CD14-positive monocyte (primary cell): ENCODE measurements around the gene ZNF48. TPM values are rescaled to one million over a fixed set of nuclear protein-coding genes. Genes with fewer than 3 reads are reported as not detected.

Source experiments
- DNase-seq, 3 donors: peaks; one replicate each; pipeline ENCODE4 v3.0.0-alpha.2; 2011 to 2022
- H2AFZ ChIP-seq: 2 replicates; pipeline ENCODE4 v1.6.0; 2012; ENCODE audit warnings: mild to moderate bottlenecking, low read depth, low read length, inconsistent platforms; ENCODE audit not compliant: insufficient read depth, poor library complexity, severe bottlenecking
- H3K27ac ChIP-seq, 2 donors: 1 replicate in 1 of 2; 2 replicates in 1 of 2; pipeline ENCODE4 v1.5.1; 2012 to 2013; ENCODE audit warnings: low read length in 2 of 2, control low read depth in 1 of 2, inconsistent platforms in 1 of 2, low read depth in 1 of 2, mild to moderate bottlenecking in 1 of 2
- H3K27me3 ChIP-seq, 2 donors: one replicate each; pipeline versions ENCODE4 v1.6.0 to v1.6.1; 2011 to 2013; ENCODE audit warnings: low read length in 2 of 2; ENCODE audit not compliant: control insufficient read depth in 2 of 2, insufficient read depth in 2 of 2
- H3K36me3 ChIP-seq, 2 donors: replicated peaks in 1 of 2; 1 replicate in 1 of 2; 2 replicates in 1 of 2; pipeline versions ENCODE4 v1.5.1 to v1.6.1; 2012 to 2013; ENCODE audit warnings: low read length in 2 of 2, control low read depth in 1 of 2, inconsistent platforms in 1 of 2, mild to moderate bottlenecking in 1 of 2; ENCODE audit not compliant: insufficient read depth in 2 of 2, control insufficient read depth in 1 of 2
- H3K4me1 ChIP-seq, 2 donors: 1 replicate in 1 of 2; 2 replicates in 1 of 2; pipeline versions ENCODE4 v1.5.1 to v1.6.1; 2012 to 2013; ENCODE audit warnings: low read length in 2 of 2, control low read depth in 1 of 2, inconsistent platforms in 1 of 2, mild to moderate bottlenecking in 1 of 2, moderate library complexity in 1 of 2; ENCODE audit not compliant: insufficient read depth in 2 of 2, control insufficient read depth in 1 of 2
- H3K4me2 ChIP-seq: replicated peaks from 2 replicates; pipeline ENCODE3; 2012; ENCODE audit warnings: low read length, moderate library complexity, mild to moderate bottlenecking; ENCODE audit not compliant: poor library complexity, severe bottlenecking; ENCODE audit errors: extremely low read depth
- H3K4me3 ChIP-seq, 3 experiments: fragments of 200-600 bp in 1 of 3; sonication (generic) in 1 of 3; replicated peaks in 1 of 3; 1 replicate in 2 of 3; 2 replicates in 1 of 3; pipeline ENCODE4 v1.5.1; 2011 to 2013; ENCODE audit warnings: low read length in 3 of 3, mild to moderate bottlenecking in 3 of 3, control low read depth in 2 of 3, low read depth in 2 of 3, inconsistent platforms in 1 of 3, moderate library complexity in 1 of 3
- H3K79me2 ChIP-seq: 2 replicates; pipeline ENCODE4 v1.6.0; 2012; ENCODE audit warnings: mild to moderate bottlenecking, control low read depth, inconsistent platforms, low read length, moderate library complexity; ENCODE audit not compliant: insufficient read depth
- H3K9ac ChIP-seq: 2 replicates; pipeline ENCODE4 v1.6.0; 2017; ENCODE audit warnings: low read length, mild to moderate bottlenecking; ENCODE audit not compliant: insufficient read depth, poor library complexity, severe bottlenecking
- H3K9me3 ChIP-seq, 2 donors: replicated peaks in 1 of 2; 1 replicate in 1 of 2; 2 replicates in 1 of 2; pipeline versions ENCODE4 v1.5.1 to v1.6.1; 2012 to 2013; ENCODE audit warnings: low read length in 2 of 2, control low read depth in 1 of 2; ENCODE audit not compliant: control insufficient read depth in 1 of 2, insufficient read depth in 1 of 2
- H4K20me1 ChIP-seq: 2 replicates; pipeline ENCODE4 v1.6.0; 2012; ENCODE audit warnings: mild to moderate bottlenecking, low read length, control low read depth, moderate library complexity; ENCODE audit not compliant: insufficient read depth
- H3K27ac Mint-ChIP-seq, 7 donors: one replicate each; pipeline ENCODE4 v1.8.0; 2020; ENCODE audit warnings: mild to moderate bottlenecking in 7 of 7, mixed read lengths in 7 of 7, moderate library complexity in 6 of 7, inconsistent platforms in 2 of 7
- H3K27me3 Mint-ChIP-seq, 3 donors: one replicate each; pipeline ENCODE4 v1.8.0; 2021 to 2022; ENCODE audit warnings: low read depth in 3 of 3, mild to moderate bottlenecking in 3 of 3, mixed read lengths in 3 of 3, moderate library complexity in 3 of 3, inconsistent platforms in 1 of 3
- H3K36me3 Mint-ChIP-seq, 2 donors: one replicate each; pipeline ENCODE4 v1.8.0; 2020; ENCODE audit warnings: mixed read lengths in 2 of 2, inconsistent platforms in 1 of 2, mild to moderate bottlenecking in 1 of 2
- H3K4me1 Mint-ChIP-seq: one replicate; pipeline ENCODE4 v1.8.0; 2020; ENCODE audit warnings: mild to moderate bottlenecking, mixed read lengths
- H3K4me3 Mint-ChIP-seq, 2 donors: one replicate each; pipeline ENCODE4 v1.8.0; 2020; ENCODE audit warnings: mild to moderate bottlenecking in 2 of 2, mixed read lengths in 2 of 2, moderate library complexity in 1 of 2
- H3K9me3 Mint-ChIP-seq, 7 donors: one replicate each; pipeline ENCODE4 v1.8.0; 2020 to 2022; ENCODE audit warnings: mixed read lengths in 7 of 7, mild to moderate bottlenecking in 6 of 7, moderate library complexity in 6 of 7, inconsistent platforms in 2 of 7
- WGBS: methylation state at CpG from one replicate; pipeline ENCODE4 v1.1.5; 2013; ENCODE audit warnings: missing lambda C conversion rate; ENCODE audit not compliant: insufficient coverage; 5-methylcytosine and 5-hydroxymethylcytosine counted together
- intact Hi-C, 2 donors: fragments of 100-400 bp; cut with micrococcal nuclease; formaldehyde crosslinking; loops; one replicate each; pipeline versions ENCODE4 v1.15.0 to v1.15.1; 2023
- polyA plus RNA-seq, 3 donors: library from polyadenylated mRNA; depleted of rRNA in 1 of 3; unstranded in 2 of 3; stranded (reverse) in 1 of 3; fragments of 300-500 nt in 2 of 3; fragments of >200 nt in 1 of 3; fragmentation: Illumina TruSeq in 2 of 3; gene quantifications; 1 replicate in 2 of 3; 2 replicates in 1 of 3; pipeline ENCODE4 v1.2.3, GENCODE V29; 2012 to 2021
- TF ChIP-seq, protein P1 (sequence below): fragments of 200-600 bp; IDR thresholded peaks from one replicate; pipeline ENCODE4 v1.8.0; 2022; ENCODE audit warnings: antibody characterized with exemption, mild to moderate bottlenecking

Gene ZNF48
- polyA plus RNA-seq, 3 donors: 0.67 to 1.4 (median 0.93) TPM

DNA sequence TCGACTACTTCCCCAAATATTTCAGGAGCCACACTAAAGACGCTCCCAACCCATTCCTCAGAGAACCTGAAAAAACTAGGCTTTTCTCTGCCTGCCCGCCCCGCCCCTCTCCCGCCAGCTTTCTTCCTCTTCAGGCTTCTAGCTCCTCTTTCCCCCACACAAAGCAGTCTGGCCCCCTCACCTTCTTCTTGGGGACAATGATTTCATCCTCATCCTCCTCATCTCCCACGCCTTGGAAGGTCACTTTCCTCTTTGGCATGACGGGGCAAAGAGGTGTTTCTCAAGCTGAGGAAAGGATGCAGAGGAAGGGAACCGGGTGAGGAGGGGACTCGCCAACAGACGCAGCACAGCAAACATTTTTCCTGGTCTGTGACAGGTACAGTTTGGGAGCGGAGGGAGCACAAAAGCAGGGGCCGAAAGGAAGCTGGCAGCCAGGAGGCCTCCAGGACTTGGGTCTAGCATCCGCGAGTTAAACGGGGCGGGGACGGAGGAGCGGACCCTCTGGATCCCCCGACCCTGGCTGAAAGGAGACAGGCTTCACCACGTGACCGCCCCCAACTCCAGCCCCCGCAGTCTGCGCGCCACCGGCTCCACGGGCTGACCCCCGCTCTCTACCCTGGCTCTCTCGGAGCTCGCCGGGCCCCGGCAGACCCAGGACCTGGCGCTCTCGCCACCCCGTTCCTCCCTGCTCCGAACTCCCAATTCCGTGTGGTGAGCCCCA, 40.6 kb upstream of the ZNF48 start:
- no peaks in the 10 kb centered on the region for H3K9me3 Mint-ChIP-seq
- H3K4me3 Mint-ChIP-seq: peak overlapping the region; percentile 97
- peaks cover 26 to 36% of the 10 kb centered on the region in 2 donors for H3K4me1 ChIP-seq
- H3K4me2 ChIP-seq: peak overlapping the region; percentile 100
- H3K27ac ChIP-seq: peak overlapping the region; percentile 94 to 99
- peaks cover 70% of the 10 kb centered on the region for H4K20me1 ChIP-seq
- peaks cover 61 to 72% of the 10 kb centered on the region in 2 donors for H3K36me3 ChIP-seq
- peaks cover 59 to 69% of the 10 kb centered on the region in 2 donors for H3K36me3 Mint-ChIP-seq
- DNase-seq: peak in 1 of 3 donors; percentile 50
- intact Hi-C loops: loop anchor here (2.0 to 10.0 kb wide), 2 partner anchors 16 to 50 kb away; partner anchors contain the start of genes TBC1D10B (in 1 of the 2) and ZNF771 (in 1 of the 2)
- under 1% methylated on average over 34 of the region's 36 CpGs for WGBS
- H3K27me3 ChIP-seq: no peaks in the 10 kb centered on the region
- H3K9me3 ChIP-seq: no peaks in the 10 kb centered on the region
- H3K9ac ChIP-seq: peak overlapping the region; percentile 88
- H3K79me2 ChIP-seq: peaks cover 55% of the 10 kb centered on the region
- peaks cover 0 to 1% (median 0%) of the 10 kb centered on the region in 3 donors for H3K27me3 Mint-ChIP-seq
- H3K4me3 ChIP-seq: peak overlapping the region; percentile 82 to 100 (median 96)
- H2AFZ ChIP-seq: peak overlapping the region; percentile 81
- H3K4me1 Mint-ChIP-seq: peaks cover 37% of the 10 kb centered on the region
- peak overlapping the region; percentile 97 to 100 (median 99) for H3K27ac Mint-ChIP-seq
- TF ChIP-seq, protein P1, sequence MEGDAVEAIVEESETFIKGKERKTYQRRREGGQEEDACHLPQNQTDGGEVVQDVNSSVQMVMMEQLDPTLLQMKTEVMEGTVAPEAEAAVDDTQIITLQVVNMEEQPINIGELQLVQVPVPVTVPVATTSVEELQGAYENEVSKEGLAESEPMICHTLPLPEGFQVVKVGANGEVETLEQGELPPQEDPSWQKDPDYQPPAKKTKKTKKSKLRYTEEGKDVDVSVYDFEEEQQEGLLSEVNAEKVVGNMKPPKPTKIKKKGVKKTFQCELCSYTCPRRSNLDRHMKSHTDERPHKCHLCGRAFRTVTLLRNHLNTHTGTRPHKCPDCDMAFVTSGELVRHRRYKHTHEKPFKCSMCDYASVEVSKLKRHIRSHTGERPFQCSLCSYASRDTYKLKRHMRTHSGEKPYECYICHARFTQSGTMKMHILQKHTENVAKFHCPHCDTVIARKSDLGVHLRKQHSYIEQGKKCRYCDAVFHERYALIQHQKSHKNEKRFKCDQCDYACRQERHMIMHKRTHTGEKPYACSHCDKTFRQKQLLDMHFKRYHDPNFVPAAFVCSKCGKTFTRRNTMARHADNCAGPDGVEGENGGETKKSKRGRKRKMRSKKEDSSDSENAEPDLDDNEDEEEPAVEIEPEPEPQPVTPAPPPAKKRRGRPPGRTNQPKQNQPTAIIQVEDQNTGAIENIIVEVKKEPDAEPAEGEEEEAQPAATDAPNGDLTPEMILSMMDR: no peak

DNA sequence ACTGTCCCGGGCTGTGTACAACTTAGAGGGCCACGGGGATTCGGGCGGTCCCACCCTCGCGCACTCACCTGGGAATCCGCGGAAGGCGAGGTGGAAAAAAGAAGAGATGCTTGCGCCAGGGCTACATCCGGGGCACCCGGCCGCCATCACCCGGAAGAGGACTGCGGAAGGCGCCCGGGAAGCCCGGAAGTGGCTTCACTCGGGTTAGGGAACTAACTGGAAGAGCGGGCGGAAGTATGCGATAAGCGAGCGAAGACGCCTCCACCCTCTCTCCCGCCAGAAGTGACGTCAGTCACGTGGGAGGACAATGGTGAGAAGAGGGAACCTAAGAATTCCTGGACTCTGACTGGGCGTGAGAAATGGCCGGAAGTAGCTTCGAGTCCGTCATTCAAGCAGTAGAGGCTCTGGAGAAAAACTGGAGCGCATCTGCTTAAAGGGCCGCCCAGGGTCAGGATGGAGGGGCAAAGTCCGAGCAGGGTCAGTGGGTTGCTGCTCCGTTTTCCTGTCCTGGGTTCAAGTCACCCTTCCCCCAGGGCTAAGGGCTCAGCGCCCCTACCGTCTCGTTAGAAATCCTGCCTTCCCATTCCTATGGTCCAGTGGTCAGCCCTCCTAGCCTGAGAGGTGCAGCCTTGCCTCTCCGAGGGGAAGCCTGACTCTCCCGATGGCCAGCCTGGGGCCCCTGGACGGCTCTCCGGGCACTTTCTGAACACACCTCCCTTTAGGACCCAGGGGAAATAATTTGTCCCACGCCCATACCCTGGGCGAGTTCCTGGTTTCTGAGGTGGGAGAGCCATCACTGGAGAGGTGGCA, 39.9 kb upstream of the ZNF48 start, which contains the start of gene CD2BP2:
Gene CD2BP2 (minus strand): TSS at position 165 of the 810 bp plus-strand sequence. CDS start 627 bp downstream, outside the sequence.
- no peaks in the 10 kb centered on the region for H3K9me3 ChIP-seq
- Mint-ChIP-seq H3K4me1 (peaks cover 33% of the 10 kb centered on the region), H3K9me3 (no peaks in the 10 kb centered on the region), H3K27ac (peak within 1 kb of the TSS; percentile 97 to 100 (median 99)), H3K4me3 (peak within 1 kb of the TSS; percentile 97 to 99), H3K27me3 (peaks cover 0 to 1% (median 0%) of the 10 kb centered on the region in 3 donors), H3K36me3 (peaks cover 61 to 72% of the 10 kb centered on the region in 2 donors)
- H3K4me1 ChIP-seq: peaks cover 26 to 36% of the 10 kb centered on the region in 2 donors
- peaks cover 62% of the 10 kb centered on the region for H3K79me2 ChIP-seq
- intact Hi-C loops: loop anchor here (2.0 to 10.0 kb wide), 2 partner anchors 15 to 49 kb away; partner anchors contain the start of genes TBC1D10B (in 1 of the 2) and ZNF771 (in 1 of the 2)
- H3K36me3 ChIP-seq: peaks cover 69 to 74% of the 10 kb centered on the region in 2 donors
- H3K27me3 ChIP-seq: no peaks in the 10 kb centered on the region
- under 1% methylated on average over 36 of the region's 45 CpGs for WGBS
- peak within 1 kb of the TSS; percentile 82 to 100 (median 96) for H3K4me3 ChIP-seq
- DNase-seq: peak; percentile 99 to 100 (median 100)
- H4K20me1 ChIP-seq: peaks cover 77% of the 10 kb centered on the region
- peak within 1 kb of the TSS; percentile 94 to 99 for H3K27ac ChIP-seq
- peak within 1 kb of the TSS; percentile 81 for H2AFZ ChIP-seq
- peak within 1 kb of the TSS; percentile 100 for H3K4me2 ChIP-seq
- TF ChIP-seq, protein P1: no peak
- H3K9ac ChIP-seq: peak within 1 kb of the TSS; percentile 88
